HG03469 (cell line): ENCODE results near the gene LY9.

Experiments used
- ATAC-seq: cut with Tn5 transposase; IDR thresholded peaks from one replicate; pipeline ENCODE4 v1.9.1; 2021; ENCODE audit warnings: mild to moderate bottlenecking, moderate library complexity, moderate number of reproducible peaks; ENCODE audit not compliant: unreplicated experiment

LY9 gene

DNA sequence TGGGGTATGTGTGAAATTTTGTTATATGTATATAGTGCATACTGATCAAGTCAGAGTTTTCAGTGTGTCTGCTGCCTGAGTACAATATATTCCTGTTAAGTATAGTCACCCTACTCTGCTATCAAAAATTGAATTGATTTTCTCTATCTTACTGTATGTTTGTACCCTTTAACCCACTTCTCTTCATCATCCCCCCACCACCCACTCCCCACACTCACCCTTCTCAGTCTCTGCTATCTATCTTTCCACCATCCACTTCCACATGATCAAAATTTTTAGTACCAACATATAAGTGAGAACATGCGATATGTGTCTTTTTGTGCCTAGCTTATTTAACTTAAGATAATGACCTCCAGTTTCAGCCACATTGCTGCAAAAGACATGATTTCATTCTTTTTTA, 4.2 kb downstream of the LY9 start:
- no peak for ATAC-seq

DNA sequence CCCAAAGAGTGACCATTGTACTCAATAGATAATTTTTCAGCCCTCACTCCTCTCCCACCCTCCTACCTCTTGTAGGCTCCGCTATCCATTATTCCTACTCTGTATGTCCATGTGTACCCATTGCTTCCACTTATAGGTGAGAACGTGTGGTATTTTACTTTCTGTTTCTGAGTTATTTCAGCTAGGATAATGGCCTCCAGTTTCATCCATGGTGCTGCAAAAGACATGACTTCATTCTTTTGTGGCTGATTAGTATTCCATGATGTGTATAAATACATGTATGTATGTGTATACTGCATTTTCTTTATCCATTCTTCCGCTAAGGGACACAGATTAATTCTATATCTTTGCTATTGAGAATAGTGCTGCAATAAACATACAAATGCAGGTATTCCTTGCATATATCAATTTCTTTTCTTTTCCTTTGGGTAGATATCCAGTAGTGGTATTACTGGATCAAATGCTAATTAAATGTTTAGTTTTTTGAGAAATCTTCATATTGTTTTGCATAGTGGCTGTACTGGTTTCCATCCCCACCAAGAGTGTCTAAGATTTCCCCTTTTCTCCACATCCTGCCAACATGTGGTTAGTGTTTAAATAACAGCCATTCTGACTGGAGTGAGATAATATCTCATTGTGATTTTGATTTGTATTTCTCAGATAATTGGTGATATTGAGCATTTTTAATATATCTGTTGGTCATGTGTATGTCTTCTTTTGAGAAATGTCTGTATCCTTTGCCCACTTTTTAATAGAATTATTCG, 4.9 kb downstream of the LY9 start:
- no peak for ATAC-seq

DNA sequence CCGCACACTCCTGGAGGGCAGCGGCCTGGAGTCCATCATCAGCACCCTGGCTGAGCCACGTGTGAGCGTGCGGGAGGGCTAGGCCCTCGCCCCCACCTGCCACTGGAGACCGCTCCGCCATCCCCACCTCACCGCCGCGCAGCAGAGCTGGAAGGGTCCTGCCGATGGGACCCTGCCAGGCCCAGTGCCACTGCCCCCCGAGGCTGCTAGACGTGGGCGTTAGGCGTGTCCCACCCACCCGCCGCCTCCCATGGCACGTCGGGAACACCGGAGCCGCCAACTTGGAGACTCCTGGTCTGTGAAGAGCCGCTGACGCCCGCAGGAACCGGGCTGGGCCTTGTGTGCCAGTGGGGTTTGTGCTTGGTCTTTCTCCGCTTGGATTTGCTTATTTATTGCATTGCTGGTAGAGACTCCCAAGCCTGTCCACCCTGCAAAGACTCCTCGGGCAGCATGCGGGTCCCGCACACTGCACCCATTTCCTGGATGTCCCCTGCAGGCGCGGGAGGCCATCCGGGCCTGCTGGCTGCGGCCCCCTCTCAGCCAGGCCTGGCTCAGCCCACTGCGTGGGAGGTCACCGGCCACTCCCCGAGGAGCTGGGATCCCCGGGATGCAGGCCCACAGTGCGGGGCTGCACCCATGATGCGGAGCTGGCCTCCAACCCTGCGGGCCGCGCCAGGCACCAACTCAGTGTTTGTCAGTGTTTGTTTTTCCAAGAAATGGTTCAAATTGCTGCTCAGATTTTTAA, 6.0 kb downstream of the LY9 start:
- no peak for ATAC-seq

DNA sequence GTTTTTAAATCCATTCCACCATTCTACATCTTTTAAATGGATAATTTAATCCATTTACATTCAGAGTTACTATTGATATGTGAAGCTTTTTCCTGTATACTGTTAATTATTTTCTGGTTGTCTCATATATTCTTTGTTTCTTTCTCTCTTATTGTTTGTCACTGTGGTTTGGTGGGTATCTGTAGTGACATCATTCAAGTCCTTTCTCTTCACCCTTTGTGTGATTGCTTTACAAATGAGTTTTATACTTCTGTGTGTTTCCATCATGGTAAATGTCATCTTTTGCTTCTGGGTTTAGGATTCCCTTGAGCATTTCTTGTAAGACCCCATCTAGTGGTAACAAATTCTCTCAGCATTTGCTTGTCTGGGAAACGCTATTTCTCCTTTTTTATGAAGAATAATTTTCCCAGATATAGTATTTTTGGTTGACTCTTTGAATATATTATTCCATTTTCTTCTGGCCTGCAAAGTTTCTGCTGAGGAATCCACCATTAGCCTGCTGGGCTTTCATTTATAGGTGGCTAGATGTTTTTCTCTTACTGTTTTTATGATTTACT, 10.2 kb downstream of the LY9 start:
- ATAC-seq: no peak

DNA sequence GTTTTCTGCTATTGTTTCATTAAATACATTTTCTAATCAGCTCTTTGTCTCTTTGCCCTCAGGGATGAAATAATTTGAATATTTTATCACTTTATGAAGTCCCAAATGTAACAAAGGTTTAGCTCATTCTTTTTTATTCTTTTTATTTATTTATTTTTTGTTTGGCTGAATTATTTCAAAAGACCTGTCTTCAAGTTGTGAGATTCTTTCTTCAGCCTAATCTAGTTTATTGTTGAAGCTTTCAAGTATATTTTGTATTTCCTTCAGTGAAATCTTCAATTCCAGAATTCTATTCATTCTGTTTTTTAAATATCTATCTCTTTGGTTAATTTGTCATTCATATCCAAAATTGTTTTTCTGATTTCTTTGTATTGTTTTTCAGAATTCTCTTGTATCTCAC, 10.8 kb downstream of the LY9 start:
- no peak for ATAC-seq

DNA sequence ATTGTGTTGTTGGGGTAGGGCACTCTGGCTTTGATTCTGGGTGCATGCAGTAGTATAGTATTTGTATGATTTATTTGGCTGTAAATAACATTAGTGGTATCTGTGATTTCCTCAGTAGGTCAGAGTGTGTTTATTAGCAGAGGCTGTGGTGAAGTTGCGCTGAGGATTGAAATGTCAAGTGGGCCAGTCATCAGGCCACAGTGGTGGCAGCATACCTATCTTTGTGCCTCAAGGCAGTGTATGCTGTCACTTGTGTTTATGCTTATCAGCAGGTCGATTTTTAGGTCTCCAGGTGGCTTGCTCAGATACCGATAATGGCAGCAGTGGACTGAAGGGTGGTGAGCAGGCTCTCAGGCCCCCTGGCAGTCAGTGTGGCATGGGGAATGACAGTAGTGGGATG, 11.3 kb downstream of the LY9 start:
- no peak for ATAC-seq

DNA sequence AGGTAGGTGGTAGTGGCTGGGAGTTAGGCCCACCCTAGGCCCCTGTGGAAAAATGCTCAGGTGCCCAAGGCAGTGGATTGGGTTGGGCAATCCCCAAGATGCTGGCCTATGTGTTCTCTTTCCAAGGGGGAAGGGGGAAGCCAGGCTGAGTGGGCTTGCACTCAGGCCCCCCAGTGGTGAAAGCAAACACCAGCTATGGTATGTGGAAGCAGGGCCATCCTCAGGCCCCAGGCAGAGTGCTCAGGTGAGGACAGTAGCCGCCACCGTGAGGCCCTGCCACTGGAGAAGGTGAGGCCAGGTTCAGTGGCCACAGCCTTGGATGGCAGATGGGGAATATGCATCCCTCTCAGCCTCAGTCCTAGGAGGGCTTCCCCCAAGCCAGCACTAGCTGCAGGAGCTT, 11.8 kb downstream of the LY9 start:
- ATAC-seq: no peak

DNA sequence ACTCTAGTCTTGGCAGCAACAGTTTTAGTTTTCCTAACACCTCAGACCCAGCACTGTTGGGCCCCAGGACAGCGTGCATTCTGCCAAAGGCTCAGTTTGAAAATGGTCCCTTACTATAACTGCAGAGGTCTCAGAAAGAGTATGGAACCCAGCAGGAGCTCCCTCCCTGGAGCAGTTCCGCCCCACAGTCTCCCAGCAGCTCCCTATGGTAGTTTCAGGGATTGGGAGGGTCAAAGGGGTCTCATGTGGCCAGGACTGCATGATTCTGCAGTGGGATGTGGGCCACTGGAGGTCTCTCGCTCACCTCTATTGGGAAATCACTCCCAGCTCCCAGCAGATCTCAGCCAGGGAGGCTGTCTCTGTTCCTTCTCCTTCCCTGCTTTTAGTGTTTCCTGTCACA, 12.3 kb downstream of the LY9 start:
- ATAC-seq: no peak

DNA sequence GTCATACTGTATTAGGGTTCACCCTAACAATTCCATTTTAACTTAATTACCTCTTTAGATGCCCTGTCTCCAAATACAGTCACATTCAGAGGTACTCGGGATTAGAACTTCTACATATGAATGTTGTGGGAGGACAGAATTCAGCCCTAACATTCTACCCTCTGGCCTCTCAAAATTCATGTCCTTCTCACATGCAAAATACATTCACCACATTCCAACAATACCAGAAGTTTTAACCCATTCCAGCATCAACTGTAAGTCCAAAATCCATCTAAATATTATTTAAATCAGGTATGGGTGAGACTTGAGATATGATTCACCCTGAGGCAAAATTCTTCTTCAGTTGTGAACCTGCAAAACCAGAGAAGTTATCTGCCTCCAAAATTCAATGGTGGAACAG, 14.5 kb downstream of the LY9 start:
- no peak for ATAC-seq

DNA sequence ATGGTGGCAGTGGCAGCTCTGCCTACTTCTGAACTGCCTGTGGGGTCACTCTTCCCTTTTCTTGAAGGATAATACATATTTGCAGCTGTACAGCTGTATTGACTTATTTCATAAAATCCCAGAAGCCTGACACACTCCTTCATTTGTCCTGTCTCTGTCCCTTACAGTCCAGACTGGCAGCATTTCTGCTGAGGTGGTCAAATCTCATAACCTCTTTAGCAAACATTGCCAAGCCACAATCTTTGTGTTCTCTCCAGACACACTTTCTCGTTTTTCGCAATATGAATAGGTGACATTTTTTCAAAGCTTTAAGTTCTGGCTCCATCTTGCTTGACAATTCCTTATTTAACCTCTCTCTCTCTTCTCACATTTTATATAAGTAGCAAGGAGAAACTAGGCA, 15.2 kb downstream of the LY9 start:
- no peak for ATAC-seq

DNA sequence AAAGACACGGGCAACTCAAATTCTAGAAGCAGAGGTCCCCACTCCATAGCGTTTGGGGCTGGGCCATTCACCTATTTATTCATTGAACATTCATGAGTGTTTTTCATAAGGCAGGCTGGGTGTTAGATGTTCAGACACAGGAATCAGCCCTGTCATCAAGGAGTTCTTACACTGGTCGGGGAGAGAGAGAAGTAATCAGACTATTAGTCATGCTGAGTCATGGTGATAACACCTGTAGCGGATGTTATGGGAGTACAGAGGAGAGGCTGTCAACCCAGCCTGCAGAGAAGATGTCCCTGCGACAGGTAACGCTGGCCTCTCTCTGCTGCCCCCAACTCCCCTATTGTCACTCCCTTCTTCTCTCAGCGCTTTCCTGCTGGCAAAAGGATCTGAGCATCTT, 17.2 kb downstream of the LY9 start:
- no peak for ATAC-seq

DNA sequence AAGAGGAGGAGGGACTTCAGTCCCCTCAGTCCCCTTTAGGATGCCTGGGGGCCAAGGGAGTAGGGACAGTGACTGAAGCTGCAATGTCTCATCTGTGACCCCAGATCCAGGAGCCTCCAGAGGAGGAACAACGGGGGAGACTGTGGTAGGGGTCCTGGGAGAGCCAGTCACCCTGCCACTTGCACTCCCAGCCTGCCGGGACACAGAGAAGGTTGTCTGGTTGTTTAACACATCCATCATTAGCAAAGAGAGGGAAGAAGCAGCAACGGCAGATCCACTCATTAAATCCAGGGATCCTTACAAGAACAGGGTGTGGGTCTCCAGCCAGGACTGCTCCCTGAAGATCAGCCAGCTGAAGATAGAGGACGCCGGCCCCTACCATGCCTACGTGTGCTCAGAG, 18.3 kb downstream of the LY9 start:
- ATAC-seq: no peak

DNA sequence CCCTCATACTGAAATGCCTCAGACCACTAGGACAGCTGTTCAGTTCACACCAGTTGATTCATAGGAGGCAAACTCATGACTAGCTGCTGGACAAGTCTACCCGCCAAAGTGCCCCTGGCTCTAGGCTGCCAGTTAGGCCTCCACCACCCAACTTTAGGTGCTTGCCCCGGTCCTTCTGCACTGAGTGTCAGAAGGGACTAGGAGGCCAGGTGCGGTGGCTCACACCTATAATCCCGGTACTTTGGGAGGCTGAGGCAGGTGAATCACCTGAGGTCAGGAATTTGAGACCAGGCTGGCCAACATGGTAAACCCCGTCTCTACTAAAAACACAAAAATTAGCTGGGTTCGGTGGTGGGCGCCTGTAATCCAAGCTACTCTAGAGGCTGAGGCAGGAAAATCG, 18.9 kb downstream of the LY9 start:
- ATAC-seq: no peak

DNA sequence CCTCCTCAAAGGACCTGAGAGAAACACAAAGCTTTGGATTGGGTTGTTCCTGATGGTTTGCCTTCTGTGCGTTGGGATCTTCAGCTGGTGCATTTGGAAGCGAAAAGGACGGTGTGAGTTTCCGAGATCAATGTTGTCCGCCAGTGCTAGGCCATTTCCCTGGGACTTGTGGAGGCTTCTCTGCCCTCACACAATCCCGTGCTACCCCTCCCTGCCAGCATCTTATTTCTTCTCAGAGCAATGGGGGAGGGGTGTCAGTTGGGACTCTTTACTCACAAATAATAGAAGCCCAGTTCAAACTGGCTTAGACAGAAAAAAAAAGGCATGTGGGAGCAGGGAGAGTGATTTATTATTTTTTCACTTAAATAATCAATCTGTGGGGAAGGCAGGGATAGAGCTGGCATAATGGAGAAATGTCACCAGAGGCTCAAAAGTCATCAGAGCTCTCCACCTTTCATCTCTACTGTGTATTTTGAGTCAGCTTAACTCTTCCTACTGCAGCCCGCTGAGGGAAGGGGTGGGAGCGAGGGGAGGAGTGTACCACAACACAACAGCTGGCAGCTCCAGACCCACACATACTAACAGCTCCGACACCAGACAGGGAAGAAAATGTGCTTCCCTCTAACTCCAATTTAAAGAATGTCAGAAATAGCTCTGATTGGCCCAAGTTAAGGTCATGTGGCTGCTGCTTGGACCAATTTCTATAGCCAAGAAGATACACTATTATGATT, 22.4 kb downstream of the LY9 start:
- no peak for ATAC-seq

DNA sequence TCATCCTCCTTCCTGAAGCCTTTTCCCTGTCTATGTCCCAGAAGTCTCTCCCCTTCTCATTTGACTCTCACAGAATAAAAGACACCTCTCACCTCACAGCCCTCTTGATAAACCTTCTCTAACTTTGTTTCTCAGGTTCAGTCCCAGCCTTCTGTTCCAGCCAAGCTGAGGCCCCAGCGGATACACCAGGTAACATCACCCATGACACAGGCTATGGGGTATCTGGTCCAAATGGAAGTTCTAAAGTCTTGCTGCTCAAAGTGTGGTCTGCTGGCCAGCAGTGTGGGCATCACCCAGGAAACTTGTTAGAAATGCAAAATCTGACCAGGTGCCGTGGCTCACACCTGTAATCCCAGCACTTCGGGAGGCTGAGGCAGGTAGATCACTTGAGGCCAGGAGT, 23.2 kb downstream of the LY9 start:
- ATAC-seq: no peak

DNA sequence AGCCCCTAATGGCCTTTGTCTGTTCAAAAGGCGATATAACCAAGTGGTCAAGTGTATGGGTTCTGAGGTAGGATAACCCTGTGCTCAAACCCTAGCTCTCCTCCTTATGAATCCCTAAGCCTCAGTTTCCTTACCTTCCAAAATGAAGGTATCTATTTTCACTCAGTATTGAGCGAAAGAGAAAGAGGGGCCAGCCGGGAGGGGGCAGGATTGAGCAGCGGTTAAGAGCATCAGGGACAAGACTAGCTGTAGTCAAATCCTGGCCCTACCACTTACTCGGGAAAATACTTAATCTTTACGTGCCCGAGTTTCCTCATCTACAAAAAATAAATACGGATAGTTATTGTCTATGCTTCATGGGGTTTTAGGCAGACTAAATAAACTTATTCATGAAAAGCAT, 25.7 kb downstream of the LY9 start:
- ATAC-seq: no peak

DNA sequence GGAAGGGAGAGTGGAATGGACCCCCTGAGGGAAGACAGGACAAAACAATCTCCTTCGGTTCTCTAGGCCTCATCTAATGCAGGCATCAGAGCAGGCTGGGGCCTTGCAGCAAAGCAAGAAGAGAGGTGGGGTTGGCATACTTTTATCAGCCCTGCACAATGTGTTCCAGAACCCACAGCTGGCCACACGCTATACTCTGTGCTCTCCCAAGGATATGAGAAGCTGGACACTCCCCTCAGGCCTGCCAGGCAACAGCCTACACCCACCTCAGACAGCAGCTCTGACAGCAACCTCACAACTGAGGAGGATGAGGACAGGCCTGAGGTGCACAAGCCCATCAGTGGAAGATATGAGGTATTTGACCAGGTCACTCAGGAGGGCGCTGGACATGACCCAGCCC, 27.3 kb downstream of the LY9 start:
- ATAC-seq: no peak

DNA sequence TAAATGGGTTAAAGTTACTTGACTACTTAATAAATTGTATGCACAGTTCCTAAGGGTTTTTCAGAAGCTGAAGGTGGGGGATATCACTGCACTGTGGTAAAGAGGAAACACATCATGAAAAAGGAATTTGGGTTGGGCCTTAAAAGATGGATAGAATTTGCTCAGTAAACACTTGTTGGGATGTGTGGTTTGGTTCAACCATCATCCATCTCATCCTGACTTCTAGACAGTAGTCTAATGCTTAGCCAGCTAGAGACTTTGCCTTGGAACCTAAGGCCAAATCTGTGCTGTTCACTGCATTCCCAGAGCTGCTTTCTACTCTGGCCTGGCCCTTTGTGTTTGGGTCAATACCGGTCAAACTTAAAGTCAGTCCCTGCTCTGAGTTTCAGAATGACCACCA, 30.6 kb downstream of the LY9 start:
- no peak for ATAC-seq

DNA sequence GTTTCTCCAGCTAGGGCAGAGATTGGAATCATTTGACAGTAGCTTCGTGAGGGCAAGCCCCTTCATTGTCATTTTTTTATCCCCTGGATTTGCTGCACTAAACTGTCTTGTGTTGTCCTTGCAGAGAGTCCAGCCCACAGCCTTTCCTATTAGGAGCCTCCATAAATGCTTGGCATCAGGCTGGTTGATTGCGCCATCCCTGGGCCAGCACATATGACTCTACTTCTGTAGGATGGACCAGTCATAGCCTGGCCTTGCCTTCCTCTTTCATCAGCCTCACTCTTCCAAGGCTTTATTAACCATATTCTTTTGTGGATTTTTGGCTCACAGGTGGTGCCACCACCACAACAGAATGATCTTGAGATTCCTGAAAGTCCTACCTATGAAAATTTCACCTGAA, 31.4 kb downstream of the LY9 start:
- no peak for ATAC-seq

DNA sequence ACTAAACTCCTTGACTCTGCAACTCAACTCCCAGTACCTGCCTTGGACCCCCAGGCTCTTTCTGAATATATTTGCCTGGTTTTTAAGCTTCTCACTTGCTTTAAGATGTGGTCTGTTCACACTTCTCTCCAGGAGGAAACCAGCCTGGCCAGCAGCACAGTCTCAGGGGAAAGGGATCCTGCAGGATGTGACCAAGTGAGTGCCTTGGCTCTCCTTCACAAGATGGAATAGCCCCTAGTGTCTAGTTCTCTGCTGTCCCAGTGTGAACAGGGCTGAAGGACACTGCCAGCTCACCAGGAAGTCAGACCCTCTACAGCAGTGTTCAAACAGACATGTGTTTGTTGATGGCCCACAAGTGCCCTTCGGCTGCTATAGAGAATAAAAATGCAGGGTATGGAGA, 33.8 kb downstream of the LY9 start:
- no peak for ATAC-seq

DNA sequence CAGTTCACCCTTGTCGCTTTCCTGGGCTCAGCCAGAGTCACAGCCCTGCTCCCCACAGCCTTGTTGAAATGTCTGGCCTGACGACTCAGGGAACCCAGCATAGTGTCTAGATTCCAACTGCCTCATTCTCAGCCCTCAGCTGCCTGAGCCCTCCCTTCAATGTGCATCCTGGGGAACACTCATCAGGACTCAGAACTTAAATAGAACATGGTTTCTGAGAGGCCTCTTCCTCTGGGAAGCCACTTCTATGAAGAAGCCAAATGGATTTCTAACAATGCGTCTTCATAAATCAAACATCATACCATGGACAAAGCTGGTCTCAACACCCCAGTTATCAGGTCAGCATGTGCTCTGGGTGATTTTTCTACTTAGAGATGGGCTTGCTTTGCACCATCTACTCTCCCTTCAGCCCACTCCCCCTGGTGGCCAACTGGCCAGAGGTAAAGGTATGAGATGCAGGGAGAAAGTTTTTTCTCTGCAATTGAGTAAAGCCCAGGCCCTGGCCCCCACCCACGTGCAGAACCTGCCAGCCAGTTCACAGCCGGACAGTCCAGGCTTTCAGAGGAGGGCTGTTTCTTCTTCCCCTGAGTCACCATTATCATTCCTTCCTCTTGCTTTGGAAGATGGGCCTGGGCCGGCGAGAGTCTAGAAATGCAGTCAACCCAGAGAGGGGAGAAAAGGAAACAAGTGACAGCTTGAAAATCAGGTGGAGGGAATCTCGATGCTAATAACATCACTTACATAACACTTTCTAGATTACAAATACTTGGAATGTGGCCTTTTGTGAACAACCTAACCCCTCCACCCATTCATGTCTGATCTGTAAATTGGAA, 34.6 kb downstream of the LY9 start:
- no peak for ATAC-seq
